A673 (cell line): ENCODE results near the gene MTMR12. TPM values are rescaled to one million over a fixed set of nuclear protein-coding genes. Genes with fewer than 3 reads are reported as not detected.
"Not testable (repeated sequence)": the region's sequence is repeated elsewhere in the genome, so short reads cannot be mapped to it uniquely, and the experiment has no call there.

Experiments
- BruUV-seq: library from RNA; stranded (reverse); fragments of 400-500 nt; replicated peaks from 2 replicates; lab custom pipeline; 2021; lab: Mats Ljungman, UMichigan
- CTCF ChIA-PET: fragments of 300-600 bp; sonication (Branson Sonifier 250); formaldehyde crosslinking; loops from one replicate; lab custom pipeline; 2022; ENCODE audit warnings: antibody characterized with exemption; lab: Charles Lee
- POLR2A ChIA-PET: fragments of 300-600 bp; sonication (Branson Sonifier 250); formaldehyde crosslinking; loops from one replicate; lab custom pipeline; 2022; ENCODE audit warnings: antibody characterized with exemption; ENCODE audit not compliant: low non-redundant PET; lab: Charles Lee
- DNase-seq: peaks from one replicate; pipeline ENCODE4 v3.0.0-alpha.2; 2015; ENCODE audit warnings: low spot score
- H3K27ac ChIP-seq: fragments of 200-600 bp; sonication (generic); 2 replicates; pipeline ENCODE4 v1.5.1; 2016; ENCODE audit warnings: mixed run types, low read depth, mild to moderate bottlenecking, mixed read lengths, antibody characterized with exemption, low read length; ENCODE audit not compliant: poor library complexity, severe bottlenecking
- H3K27me3 ChIP-seq: fragments of 200-600 bp; sonication (generic); replicated peaks from 2 replicates; pipeline ENCODE4 v1.6.1; 2017; ENCODE audit warnings: mixed run types, low read depth, mild to moderate bottlenecking, mixed read lengths, antibody characterized with exemption, low read length; ENCODE audit not compliant: insufficient read depth, poor library complexity
- H3K36me3 ChIP-seq: fragments of 200-600 bp; sonication (generic); 2 replicates; pipeline ENCODE4 v1.6.1; 2016; ENCODE audit warnings: mixed run types, mild to moderate bottlenecking, mixed read lengths, antibody characterized with exemption, low read length; ENCODE audit not compliant: insufficient read depth, poor library complexity, severe bottlenecking
- H3K4me1 ChIP-seq: fragments of 200-600 bp; sonication (generic); 2 replicates; pipeline ENCODE4 v1.6.1; 2017; ENCODE audit warnings: mixed run types, mild to moderate bottlenecking, mixed read lengths, antibody characterized with exemption, low read length; ENCODE audit not compliant: insufficient read depth, poor library complexity, severe bottlenecking
- H3K4me3 ChIP-seq: fragments of 200-600 bp; sonication (generic); 2 replicates; pipeline ENCODE4 v1.5.1; 2016; ENCODE audit warnings: low read depth, mixed run types, mild to moderate bottlenecking, mixed read lengths, low read length; ENCODE audit not compliant: poor library complexity, severe bottlenecking
- H3K9me3 ChIP-seq: fragments of 200-600 bp; sonication (generic); 2 replicates; pipeline ENCODE4 v1.6.1; 2016; ENCODE audit warnings: mixed run types, low read depth, mild to moderate bottlenecking, mixed read lengths, antibody characterized with exemption, low read length; ENCODE audit not compliant: poor library complexity, severe bottlenecking
- EZH2 ChIP-seq: fragments of 200-600 bp; sonication (generic); IDR thresholded peaks from 2 replicates; pipeline ENCODE4 v1.6.1; 2017; ENCODE audit warnings: borderline replicate concordance, low read depth, mild to moderate bottlenecking, mixed read lengths, antibody characterized with exemption, low read length; ENCODE audit not compliant: poor library complexity, severe bottlenecking
- intact Hi-C: fragments of 100-400 bp; cut with micrococcal nuclease; formaldehyde crosslinking; loops from one replicate; pipeline ENCODE4 v1.10.0; 2022; ENCODE audit not compliant: unreplicated experiment
- total RNA-seq: library from RNA; stranded (reverse); gene quantifications from 2 replicates; pipeline ENCODE4 v1.2.3, GENCODE V29; 2021
- TF ChIP-seq, protein P1 (sequence below): fragments of 300-800, 200-600 bp; sonication (generic); conservative IDR thresholded peaks from 2 replicates; pipeline ENCODE4 v1.5.1; 2017; ENCODE audit warnings: low read depth, mild to moderate bottlenecking, antibody characterized with exemption, low read length, moderate library complexity, mixed read lengths

The MTMR12 gene
- total RNA-seq, 1 experiment from 2014 or later: 35.8 TPM

DNA sequence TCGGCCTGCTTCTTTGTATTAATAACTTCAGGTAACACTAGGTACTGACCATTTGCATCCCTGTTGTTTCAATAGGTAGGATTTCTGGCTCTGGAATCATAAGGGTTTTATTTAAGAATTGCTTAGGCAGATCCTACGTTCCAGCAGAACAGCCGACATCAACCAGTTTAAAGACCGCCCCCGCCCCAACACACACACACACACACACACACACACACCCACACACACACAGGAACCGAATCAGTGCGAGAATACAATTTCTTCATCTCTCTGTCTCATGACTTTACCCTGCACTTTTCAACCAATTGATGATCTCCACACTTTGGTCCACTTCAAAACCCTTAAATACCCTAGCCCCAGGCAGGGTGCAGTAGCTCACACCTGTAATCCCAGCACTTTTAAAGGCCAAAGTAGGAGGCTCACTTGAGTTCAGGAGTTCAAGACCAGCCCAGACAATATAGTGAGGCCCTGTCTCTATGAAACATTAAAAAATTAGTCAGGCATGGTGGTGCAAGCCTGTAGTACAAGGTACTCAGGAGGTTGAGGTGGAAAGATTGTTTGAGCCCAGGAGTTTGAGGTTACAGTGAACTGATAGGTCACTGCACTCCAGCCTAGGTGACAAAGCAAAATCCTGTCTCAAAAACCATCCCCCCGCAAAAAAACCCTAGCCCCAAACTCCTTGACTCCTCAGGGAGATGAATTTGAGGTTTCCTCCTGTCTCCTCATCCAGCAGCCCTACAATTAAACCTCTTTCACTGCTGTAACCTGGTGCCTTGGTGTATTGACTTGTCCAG, 2.7 kb upstream of the MTMR12 start:
- Histone ChIP-seq H3K9me3 (no peaks in the 10 kb centered on the region), H3K27me3 (no peaks in the 10 kb centered on the region), H3K36me3 (no peaks in the 10 kb centered on the region), H3K27ac (no peak overlapping the region), H3K4me1 (peaks cover 10% of the 10 kb centered on the region), H3K4me3 (no peak overlapping the region)
- intact Hi-C loops: no loop called here
- TF ChIP-seq EZH2: no peak
- TF ChIP-seq, protein P1, sequence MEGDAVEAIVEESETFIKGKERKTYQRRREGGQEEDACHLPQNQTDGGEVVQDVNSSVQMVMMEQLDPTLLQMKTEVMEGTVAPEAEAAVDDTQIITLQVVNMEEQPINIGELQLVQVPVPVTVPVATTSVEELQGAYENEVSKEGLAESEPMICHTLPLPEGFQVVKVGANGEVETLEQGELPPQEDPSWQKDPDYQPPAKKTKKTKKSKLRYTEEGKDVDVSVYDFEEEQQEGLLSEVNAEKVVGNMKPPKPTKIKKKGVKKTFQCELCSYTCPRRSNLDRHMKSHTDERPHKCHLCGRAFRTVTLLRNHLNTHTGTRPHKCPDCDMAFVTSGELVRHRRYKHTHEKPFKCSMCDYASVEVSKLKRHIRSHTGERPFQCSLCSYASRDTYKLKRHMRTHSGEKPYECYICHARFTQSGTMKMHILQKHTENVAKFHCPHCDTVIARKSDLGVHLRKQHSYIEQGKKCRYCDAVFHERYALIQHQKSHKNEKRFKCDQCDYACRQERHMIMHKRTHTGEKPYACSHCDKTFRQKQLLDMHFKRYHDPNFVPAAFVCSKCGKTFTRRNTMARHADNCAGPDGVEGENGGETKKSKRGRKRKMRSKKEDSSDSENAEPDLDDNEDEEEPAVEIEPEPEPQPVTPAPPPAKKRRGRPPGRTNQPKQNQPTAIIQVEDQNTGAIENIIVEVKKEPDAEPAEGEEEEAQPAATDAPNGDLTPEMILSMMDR: no peak
- ChIA-PET CTCF (no interaction called here), POLR2A (no interaction called here)
- no peak for DNase-seq
- BruUV-seq: no TSS peak

DNA sequence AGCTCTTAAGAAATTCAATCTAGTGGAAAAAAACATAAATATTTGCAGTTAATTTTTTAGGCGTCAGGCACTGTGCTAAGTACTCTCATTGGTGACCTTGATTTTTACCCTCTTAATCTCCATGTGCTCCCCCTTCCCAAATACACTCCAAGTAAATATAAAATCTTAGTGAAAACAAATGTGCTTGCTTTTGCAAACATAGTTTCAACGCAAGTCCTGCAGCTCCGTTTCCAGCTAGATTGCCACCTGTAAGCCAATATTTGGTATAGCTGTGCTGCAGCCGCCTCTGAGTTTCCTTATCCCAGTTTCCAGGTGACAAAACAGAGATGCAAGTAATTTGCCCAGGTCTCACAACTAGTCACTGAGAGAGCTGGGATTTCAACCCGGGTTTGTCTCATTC, 1.9 kb upstream of the MTMR12 start:
- H3K27me3 ChIP-seq: no peaks in the 10 kb centered on the region
- H3K4me3 ChIP-seq: no peak overlapping the region
- TF ChIP-seq, protein P1: no peak
- TF ChIP-seq EZH2: no peak
- ChIA-PET POLR2A (no interaction called here), CTCF (no interaction called here)
- H3K9me3 ChIP-seq: no peaks in the 10 kb centered on the region
- peaks cover 10% of the 10 kb centered on the region for H3K4me1 ChIP-seq
- BruUV-seq: no TSS peak
- no peak for DNase-seq
- intact Hi-C loops: no loop called here
- no peak overlapping the region for H3K27ac ChIP-seq
- no peaks in the 10 kb centered on the region for H3K36me3 ChIP-seq

DNA sequence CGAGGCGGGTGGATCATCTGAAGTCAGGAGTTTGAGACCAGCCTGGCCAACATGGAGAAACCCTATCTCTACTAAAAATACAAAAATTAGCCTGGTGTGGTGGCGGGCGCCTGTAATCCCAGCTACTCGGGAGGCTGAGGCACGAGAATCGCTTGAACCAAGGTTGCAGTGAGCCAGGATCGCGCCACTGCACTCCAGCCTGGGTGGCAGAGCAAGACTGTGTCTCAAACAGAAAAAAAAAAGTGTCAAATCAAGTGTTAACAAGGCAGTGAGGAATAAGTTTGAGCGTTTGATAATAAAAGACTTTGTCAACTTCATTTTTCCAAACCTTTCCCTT, 1.4 kb upstream of the MTMR12 start:
- H3K27me3 ChIP-seq, CTCF ChIA-PET, H3K27ac ChIP-seq, POLR2A ChIA-PET, H3K9me3 ChIP-seq, H3K36me3 ChIP-seq, H3K4me3 ChIP-seq, intact Hi-C loops, BruUV-seq, DNase-seq: not testable (repeated sequence)
- H3K4me1 ChIP-seq: peaks cover 10% of the 10 kb centered on the region

DNA sequence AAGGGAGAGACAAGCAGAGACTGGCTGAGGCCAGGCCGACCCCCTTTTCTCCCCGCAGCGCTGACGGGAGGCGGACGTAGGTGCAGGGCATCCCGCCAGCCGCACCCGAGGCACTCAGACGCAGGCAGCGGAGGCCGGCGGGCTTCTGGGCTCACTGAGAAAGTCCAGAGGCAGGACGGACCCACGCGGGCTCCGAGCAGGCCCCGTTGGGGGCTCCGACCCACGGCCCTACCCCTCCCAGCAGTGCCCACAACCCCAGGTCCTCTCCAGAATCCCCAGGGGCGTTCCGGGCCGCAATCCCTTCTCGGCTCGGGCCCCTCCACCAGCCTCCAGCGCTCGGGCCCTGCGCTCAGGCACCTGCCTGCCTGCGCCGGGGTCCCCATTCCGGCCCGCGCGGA, 543 bp downstream of the MTMR12 start:
- no TSS peak for BruUV-seq
- Histone ChIP-seq H3K27me3 (no peaks in the 10 kb centered on the region), H3K36me3 (no peaks in the 10 kb centered on the region), H3K4me3 (peak overlapping the region; percentile 97), H3K9me3 (no peaks in the 10 kb centered on the region), H3K4me1 (peaks cover 15% of the 10 kb centered on the region), H3K27ac (peak overlapping the region; percentile 93)
- ChIA-PET POLR2A (no interaction called here), CTCF (no interaction called here)
- TF ChIP-seq, protein P1: no peak
- no peak for TF ChIP-seq EZH2
- DNase-seq: peak; percentile 68
- intact Hi-C loops: no loop called here
